ENCODE data around the gene UNC13D.
A peak's percentile ranks its signal among the peaks of the same experiment; 100 is the strongest.

UNC13D gene

DNA sequence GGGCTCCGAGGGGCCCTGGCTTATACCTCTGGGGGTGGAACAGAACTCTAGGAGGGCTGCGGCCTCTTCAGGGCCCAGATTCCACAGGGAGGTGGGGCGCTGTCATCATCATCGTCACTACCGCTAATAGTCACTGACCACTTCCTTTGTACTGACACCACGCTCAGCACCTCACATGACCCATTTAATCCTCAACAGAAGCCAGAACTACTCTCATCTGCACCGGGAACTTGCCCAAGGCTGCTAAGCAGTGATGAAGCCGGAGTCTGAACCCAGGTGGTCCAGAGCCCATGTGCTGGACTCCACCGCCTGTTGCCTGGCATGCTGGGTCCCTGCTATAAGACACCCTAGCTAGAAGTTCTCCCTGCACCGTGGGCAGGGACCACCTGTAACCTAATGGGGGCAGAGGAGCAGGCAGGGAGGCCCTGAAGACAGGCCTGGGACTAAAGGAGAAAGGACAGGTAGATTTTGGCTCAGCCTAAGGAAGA, 12.0 kb downstream of the UNC13D start:
- no peaks in the 10 kb centered on the region for H3K9me3 ChIP-seq (ENCODE audit: control insufficient read depth, insufficient read depth, low read length)
- no peak for DNase-seq (ENCODE audit: low read depth, low spot score)
- H3K4me1 ChIP-seq (ENCODE audit: control insufficient read depth, insufficient read depth, low read length) = peaks cover 12% of the 10 kb centered on the region; the same call in 1 of the 2 replicates
- H3K4me3 ChIP-seq (ENCODE audit: low read length) = no peak overlapping the region
- H3K36me3 ChIP-seq (ENCODE audit: control insufficient read depth, insufficient read depth, low read length) = peaks cover 4% of the 10 kb centered on the region; the same call in 1 of the 2 replicates
- WGBS (ENCODE audit: insufficient coverage, insufficient read length) = no CpG with 5 or more reads among the region's 10 CpGs
- no peak overlapping the region for H3K27ac ChIP-seq (ENCODE audit: low read length)
- H3K27me3 ChIP-seq (ENCODE audit: control insufficient read depth, insufficient read depth, low read length) = no peaks in the 10 kb centered on the region

GRCh38 chr17:75831032-75831571, 13.1 kb downstream of the UNC13D start:
- Histone ChIP-seq H3K36me3 (ENCODE audit: control insufficient read depth, insufficient read depth, low read length) (peaks cover 4% of the 10 kb centered on the region; the same call in 1 of the 2 replicates), H3K9me3 (ENCODE audit: control insufficient read depth, insufficient read depth, low read length) (no peaks in the 10 kb centered on the region), H3K4me3 (ENCODE audit: low read length) (no peak overlapping the region), H3K4me1 (ENCODE audit: control insufficient read depth, insufficient read depth, low read length) (peaks cover 12% of the 10 kb centered on the region; the same call in 1 of the 2 replicates), H3K27me3 (ENCODE audit: control insufficient read depth, insufficient read depth, low read length) (no peaks in the 10 kb centered on the region), H3K27ac (ENCODE audit: low read length) (no peak overlapping the region)
- no CpG with 5 or more reads among the region's 15 CpGs for WGBS (ENCODE audit: insufficient coverage, insufficient read length)
- no peak for DNase-seq (ENCODE audit: low read depth, low spot score)

- peaks cover 4% of the 10 kb centered on the region; the same call in 1 of the 2 replicates for H3K36me3 ChIP-seq (ENCODE audit: control insufficient read depth, insufficient read depth, low read length)
- H3K4me1 ChIP-seq (ENCODE audit: control insufficient read depth, insufficient read depth, low read length) = peaks cover 10% of the 10 kb centered on the region; the same call in 1 of the 2 replicates
- no CpG with 5 or more reads among the region's 27 CpGs for whole genome bisulfite sequencing (ENCODE audit: insufficient coverage, insufficient read length)
- no peaks in the 10 kb centered on the region for H3K27me3 ChIP-seq (ENCODE audit: control insufficient read depth, insufficient read depth, low read length)
- peak; percentile 63 for DNase-seq (ENCODE audit: low read depth, low spot score)
- no peak overlapping the region for H3K27ac ChIP-seq (ENCODE audit: low read length)
- no peaks in the 10 kb centered on the region for H3K9me3 ChIP-seq (ENCODE audit: control insufficient read depth, insufficient read depth, low read length)
- H3K4me3 ChIP-seq (ENCODE audit: low read length) = no peak overlapping the region
Measured at GRCh38 chr17:75830164-75831031, 13.8 kb downstream of the UNC13D start.

GRCh38 chr17:75829747-75830146, 14.5 kb downstream of the UNC13D start:
- Histone ChIP-seq H3K4me3 (ENCODE audit: low read length) (no peak overlapping the region), H3K27me3 (ENCODE audit: control insufficient read depth, insufficient read depth, low read length) (no peaks in the 10 kb centered on the region), H3K4me1 (ENCODE audit: control insufficient read depth, insufficient read depth, low read length) (peaks cover 9% of the 10 kb centered on the region; the same call in 1 of the 2 replicates), H3K27ac (ENCODE audit: low read length) (no peak overlapping the region), H3K9me3 (ENCODE audit: control insufficient read depth, insufficient read depth, low read length) (no peaks in the 10 kb centered on the region), H3K36me3 (ENCODE audit: control insufficient read depth, insufficient read depth, low read length) (peaks cover 4% of the 10 kb centered on the region; the same call in 1 of the 2 replicates)
- WGBS (ENCODE audit: insufficient coverage, insufficient read length) = no CpG with 5 or more reads among the region's 7 CpGs
- no peak for DNase-seq (ENCODE audit: low read depth, low spot score)

- peaks cover 9% of the 10 kb centered on the region for H3K36me3 ChIP-seq (ENCODE audit: control insufficient read depth, insufficient read depth, low read length)
- H3K4me1 ChIP-seq (ENCODE audit: control insufficient read depth, insufficient read depth, low read length) = peaks cover 9% of the 10 kb centered on the region; the same call in 1 of the 2 replicates
- H3K9me3 ChIP-seq (ENCODE audit: control insufficient read depth, insufficient read depth, low read length) = no peaks in the 10 kb centered on the region
- no peak for DNase-seq (ENCODE audit: low read depth, low spot score)
- no peak overlapping the region for H3K4me3 ChIP-seq (ENCODE audit: low read length)
- H3K27ac ChIP-seq (ENCODE audit: low read length) = no peak overlapping the region
- no peaks in the 10 kb centered on the region for H3K27me3 ChIP-seq (ENCODE audit: control insufficient read depth, insufficient read depth, low read length)
- WGBS (ENCODE audit: insufficient coverage, insufficient read length) = no CpG with 5 or more reads among the region's 19 CpGs
Measured at GRCh38 chr17:75828741-75829140, 15.5 kb downstream of the UNC13D start.

DNA sequence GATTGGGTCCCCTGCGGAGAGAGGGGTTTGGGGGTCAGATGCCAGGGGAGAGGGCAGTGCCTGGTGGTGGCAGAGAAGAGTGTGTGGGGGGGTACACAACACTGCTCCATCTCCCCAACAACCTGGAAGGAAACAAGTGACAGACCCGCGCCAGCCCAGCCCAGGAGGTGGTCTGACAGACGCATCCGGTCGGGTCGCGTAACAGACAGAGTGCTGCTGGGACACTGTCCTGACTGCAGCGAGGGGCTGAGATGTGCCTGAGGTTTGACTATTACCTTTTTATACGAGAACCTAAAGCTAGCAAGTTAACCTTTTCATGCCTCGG, 16.2 kb downstream of the UNC13D start:
- H3K4me1 ChIP-seq (ENCODE audit: control insufficient read depth, insufficient read depth, low read length) = peaks cover 9% of the 10 kb centered on the region; the same call in 1 of the 2 replicates
- no peak for DNase-seq (ENCODE audit: low read depth, low spot score)

GRCh38 chr17:75827308-75828075, 16.7 kb downstream of the UNC13D start:
- no CpG with 5 or more reads among the region's 21 CpGs for WGBS (ENCODE audit: insufficient coverage, insufficient read length)

More for the DNA sequence above, 16.2 kb downstream of the UNC13D start:
- Histone ChIP-seq H3K36me3 (ENCODE audit: control insufficient read depth, insufficient read depth, low read length) (peaks cover 10% of the 10 kb centered on the region), H3K9me3 (ENCODE audit: control insufficient read depth, insufficient read depth, low read length) (no peaks in the 10 kb centered on the region), H3K27me3 (ENCODE audit: control insufficient read depth, insufficient read depth, low read length) (no peaks in the 10 kb centered on the region), H3K27ac (ENCODE audit: low read length) (no peak overlapping the region), H3K4me3 (ENCODE audit: low read length) (no peak overlapping the region)
- WGBS (ENCODE audit: insufficient coverage, insufficient read length) = no CpG with 5 or more reads among the region's 11 CpGs

GRCh38 chr17:75826561-75827307, 17.5 kb downstream of the UNC13D start:
- no peak overlapping the region for H3K4me3 ChIP-seq (ENCODE audit: low read length)
- no CpG with 5 or more reads among the region's 14 CpGs for WGBS (ENCODE audit: insufficient coverage, insufficient read length)
- no peak for DNase-seq (ENCODE audit: low read depth, low spot score)
- H3K27ac ChIP-seq (ENCODE audit: low read length) = no peak overlapping the region
- H3K4me1 ChIP-seq (ENCODE audit: control insufficient read depth, insufficient read depth, low read length) = peaks cover 9% of the 10 kb centered on the region; the same call in 1 of the 2 replicates
- H3K36me3 ChIP-seq (ENCODE audit: control insufficient read depth, insufficient read depth, low read length) = peaks cover 16% of the 10 kb centered on the region
- H3K9me3 ChIP-seq (ENCODE audit: control insufficient read depth, insufficient read depth, low read length) = no peaks in the 10 kb centered on the region
- H3K27me3 ChIP-seq (ENCODE audit: control insufficient read depth, insufficient read depth, low read length) = no peaks in the 10 kb centered on the region

More at GRCh38 chr17:75827308-75828075, 16.7 kb downstream of the UNC13D start:
- no peak overlapping the region for H3K27ac ChIP-seq (ENCODE audit: low read length)
- H3K9me3 ChIP-seq (ENCODE audit: control insufficient read depth, insufficient read depth, low read length) = no peaks in the 10 kb centered on the region
- H3K4me3 ChIP-seq (ENCODE audit: low read length) = no peak overlapping the region
- H3K36me3 ChIP-seq (ENCODE audit: control insufficient read depth, insufficient read depth, low read length) = peaks cover 13% of the 10 kb centered on the region
- no peaks in the 10 kb centered on the region for H3K27me3 ChIP-seq (ENCODE audit: control insufficient read depth, insufficient read depth, low read length)
- H3K4me1 ChIP-seq (ENCODE audit: control insufficient read depth, insufficient read depth, low read length) = peaks cover 9% of the 10 kb centered on the region; the same call in 1 of the 2 replicates
- DNase-seq (ENCODE audit: low read depth, low spot score) = peak; percentile 48

DNA sequence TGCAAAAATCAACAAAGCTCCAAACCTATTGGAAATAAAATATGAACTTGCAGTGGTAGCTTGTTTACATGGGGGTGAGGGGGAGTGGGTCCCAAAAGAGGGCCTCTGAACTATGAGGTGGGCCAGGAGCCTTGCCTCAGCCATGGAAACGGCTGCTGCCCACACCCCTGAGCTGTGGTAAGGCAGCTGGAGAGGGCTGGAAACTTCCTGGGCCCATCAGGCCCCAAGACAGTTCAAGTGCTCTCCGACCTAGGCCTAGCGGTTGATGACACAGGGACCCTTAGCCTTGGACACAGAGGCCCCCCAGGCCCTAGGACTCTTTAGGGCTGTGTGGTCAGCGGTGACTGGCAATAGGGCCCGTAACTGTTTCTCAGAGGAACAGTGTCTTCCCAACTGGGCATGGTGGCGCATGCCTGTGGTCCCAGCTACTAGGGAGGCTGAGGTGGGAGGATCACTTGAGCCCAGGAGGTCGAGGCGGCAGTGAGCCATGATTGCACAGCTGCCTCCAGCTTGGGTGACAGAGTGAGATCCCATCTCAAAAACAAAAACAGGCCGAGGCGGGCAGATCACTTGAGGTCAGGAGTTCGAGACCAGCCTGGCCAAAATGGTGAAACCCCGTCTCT, 18.3 kb downstream of the UNC13D start:
- WGBS (ENCODE audit: insufficient coverage, insufficient read length) = no CpG with 5 or more reads among the region's 12 CpGs
- no peak for DNase-seq (ENCODE audit: low read depth, low spot score)
- Histone ChIP-seq H3K9me3 (ENCODE audit: control insufficient read depth, insufficient read depth, low read length) (no peaks in the 10 kb centered on the region), H3K4me3 (ENCODE audit: low read length) (no peak overlapping the region), H3K36me3 (ENCODE audit: control insufficient read depth, insufficient read depth, low read length) (peaks cover 21% of the 10 kb centered on the region), H3K27ac (ENCODE audit: low read length) (no peak overlapping the region), H3K4me1 (ENCODE audit: control insufficient read depth, insufficient read depth, low read length) (peaks cover 9% of the 10 kb centered on the region; the same call in 1 of the 2 replicates), H3K27me3 (ENCODE audit: control insufficient read depth, insufficient read depth, low read length) (no peaks in the 10 kb centered on the region)

All from iPS DF 6.9 (cell line).